Inferior parietal cortex (tissue), 1 donor: ENCODE measurements around the gene MRPL53.
"Not testable (repeated sequence)": the region's sequence is repeated elsewhere in the genome, so short reads cannot be mapped to it uniquely, and the experiment has no call there.

Experiments used
- DNase-seq: peaks from one replicate; pipeline ENCODE4 v3.0.0-alpha.2; 2016; ENCODE audit errors: extremely low spot score

Gene MRPL53

GRCh38 chr2:74454654-74455511 is 17.6 kb downstream of the MRPL53 start, which contains the start of gene INO80B:
Gene INO80B (plus strand): TSS chr2:74455087. CDS start chr2:74455117, 30 bp downstream.
- DNase-seq, result peak; percentile 99

GRCh38 chr2:74450570-74451190 is 21.8 kb downstream of the MRPL53 start:
- no peak for DNase-seq

GRCh38 chr2:74448771-74449170 is 23.7 kb downstream of the MRPL53 start:
- DNase-seq, result no peak

DNA sequence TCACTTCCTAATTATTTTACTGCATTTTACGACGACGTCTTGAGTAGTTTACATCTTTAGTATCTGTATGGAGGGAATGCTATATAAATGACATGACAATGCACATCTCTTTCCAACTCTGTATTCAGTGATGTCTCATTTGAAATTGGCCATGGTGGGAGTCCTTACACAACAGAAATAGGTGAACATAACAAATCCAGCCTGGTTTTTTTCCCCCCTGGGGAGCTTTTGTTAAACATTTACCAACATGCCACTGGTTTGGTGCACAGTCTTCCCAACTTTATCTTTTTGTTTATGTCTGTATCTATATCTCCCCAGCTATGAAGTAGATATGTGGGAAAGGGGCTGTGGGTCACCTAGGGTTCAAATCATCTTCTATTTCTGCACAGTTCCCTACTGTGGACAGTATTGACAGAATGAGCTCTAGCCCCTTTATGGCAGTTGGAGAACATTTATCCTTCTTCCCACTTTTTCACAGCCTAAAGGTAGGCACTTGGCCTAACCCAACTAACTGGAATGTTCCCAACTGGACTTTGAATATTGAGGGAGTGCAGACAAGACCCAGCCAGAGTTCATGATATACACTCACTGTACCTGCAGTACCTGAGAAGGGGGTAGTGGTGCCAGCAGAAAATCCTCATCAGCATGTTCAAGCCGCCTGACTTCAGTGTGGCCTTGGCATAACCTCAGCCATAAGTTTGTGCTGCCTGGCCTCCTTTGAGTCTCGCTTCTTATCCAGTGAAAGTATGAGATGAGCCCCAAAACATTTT is 25.1 kb downstream of the MRPL53 start:
- no peak for DNase-seq

DNA sequence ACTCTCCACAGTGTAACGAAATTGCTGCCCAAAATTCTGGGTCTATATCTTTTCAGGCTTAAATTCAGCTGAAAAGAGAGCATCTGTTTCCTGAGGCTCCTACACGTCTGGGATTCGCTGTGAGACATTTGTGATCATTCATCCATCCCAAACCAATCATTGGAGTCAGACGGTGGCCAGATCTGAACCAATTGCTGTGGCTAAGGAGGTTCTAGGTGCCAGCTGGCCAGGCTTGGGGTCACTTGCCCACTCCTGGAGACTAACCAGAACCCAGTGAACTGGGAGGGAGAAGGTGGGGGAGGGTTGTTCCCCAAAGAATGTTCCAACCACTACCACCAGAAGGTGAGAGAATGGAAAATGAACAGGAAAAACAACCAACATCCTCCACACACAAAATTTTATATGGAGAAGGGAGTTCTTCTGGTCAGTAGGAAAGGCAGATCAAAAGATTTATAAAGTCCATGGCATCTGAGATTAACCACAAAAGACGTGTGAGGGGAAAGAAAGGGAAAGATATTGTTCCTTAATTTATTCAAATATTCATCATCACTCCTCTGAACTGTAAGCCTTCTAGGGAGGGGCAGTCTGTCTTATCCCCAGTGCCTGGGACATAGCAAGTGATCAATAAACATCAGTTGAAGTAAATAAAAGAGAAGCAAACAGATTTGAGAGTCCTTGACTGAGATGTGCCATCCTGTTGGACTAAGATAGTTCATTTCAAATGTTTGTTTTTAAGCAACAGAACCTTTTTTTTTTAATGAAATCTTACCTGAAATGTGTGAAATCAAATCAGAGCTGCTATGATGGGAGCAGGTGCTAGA is 27.8 kb downstream of the MRPL53 start:
- no peak for DNase-seq

- DNase-seq, result not testable (repeated sequence)
Measured at GRCh38 chr2:74442483-74443297, 29.8 kb downstream of the MRPL53 start.

GRCh38 chr2:74441690-74442482 is 30.6 kb downstream of the MRPL53 start, which contains the start of gene RTKN:
Gene RTKN (minus strand): TSS chr2:74441937. CDS start chr2:74441816, 121 bp downstream.
- no peak for DNase-seq

- no peak for DNase-seq
Measured at GRCh38 chr2:74441170-74441689, 31.2 kb downstream of the MRPL53 start.

DNA sequence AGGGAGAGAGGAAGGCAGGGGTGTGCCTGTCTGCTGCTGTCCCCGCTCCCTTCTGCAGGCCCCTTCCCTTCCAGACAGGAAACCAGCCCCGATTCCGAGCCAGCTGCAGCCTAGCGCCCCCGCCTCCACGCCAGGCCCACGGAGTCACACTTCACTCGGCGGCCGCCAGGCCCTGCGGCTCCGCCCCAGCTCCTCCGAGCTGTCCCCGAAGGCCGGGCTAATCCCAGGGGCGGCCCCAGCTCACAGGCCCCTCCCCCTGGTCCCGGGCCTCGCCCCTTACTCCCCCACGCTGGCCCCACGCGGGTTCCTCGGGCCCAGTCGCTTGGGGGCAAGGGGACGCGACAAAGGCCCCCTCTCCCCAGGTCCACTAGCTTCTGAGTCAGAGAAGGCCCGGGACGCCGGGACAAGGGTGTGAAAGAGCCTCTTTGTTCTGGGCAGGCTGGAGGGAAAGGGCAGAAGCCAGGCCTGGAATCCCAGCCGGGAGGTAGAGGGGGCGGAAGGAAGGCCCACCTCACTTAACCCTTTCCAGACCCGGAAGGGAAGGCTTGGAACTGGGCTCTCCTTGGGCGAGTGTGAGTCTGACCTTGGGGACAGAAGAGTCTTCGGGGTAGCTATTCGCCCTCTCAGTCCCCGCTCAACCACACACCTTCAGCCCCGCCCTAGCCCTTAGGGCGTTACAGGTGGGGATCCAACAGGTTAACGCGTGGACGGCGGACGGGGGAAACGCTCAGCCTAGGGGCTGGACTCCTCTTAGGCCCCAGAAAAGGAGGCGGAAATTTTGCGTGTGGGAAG is 31.9 kb downstream of the MRPL53 start:
- peak; percentile 78 for DNase-seq

GRCh38 chr2:74439803-74440377 is 32.6 kb downstream of the MRPL53 start:
- DNase-seq, result peak; percentile 80

DNA sequence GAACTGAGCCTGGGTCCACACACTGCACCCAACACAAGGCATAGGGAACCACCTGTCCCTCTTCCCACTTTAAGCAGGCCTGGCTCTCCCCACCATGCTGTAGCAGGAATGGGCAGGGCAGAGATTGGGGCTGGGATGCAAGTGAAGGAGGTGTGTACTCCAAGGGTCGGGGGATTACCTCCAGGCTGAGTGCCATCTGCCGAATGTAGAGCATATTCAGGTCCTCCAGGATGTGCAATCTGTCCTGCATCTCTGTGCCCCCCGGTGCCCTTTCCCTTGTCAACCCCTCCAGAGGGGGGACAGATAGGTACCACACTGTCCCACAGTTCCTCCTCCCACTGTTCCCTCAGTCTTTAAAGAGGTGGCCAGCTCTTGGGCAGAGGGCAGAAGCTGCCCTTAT is 33.1 kb downstream of the MRPL53 start:
- no peak for DNase-seq

- DNase-seq, result no peak
Measured at GRCh38 chr2:74438248-74438647, 34.2 kb downstream of the MRPL53 start.

- no peak for DNase-seq
Measured at GRCh38 chr2:74436848-74437695, 35.4 kb downstream of the MRPL53 start.

DNA sequence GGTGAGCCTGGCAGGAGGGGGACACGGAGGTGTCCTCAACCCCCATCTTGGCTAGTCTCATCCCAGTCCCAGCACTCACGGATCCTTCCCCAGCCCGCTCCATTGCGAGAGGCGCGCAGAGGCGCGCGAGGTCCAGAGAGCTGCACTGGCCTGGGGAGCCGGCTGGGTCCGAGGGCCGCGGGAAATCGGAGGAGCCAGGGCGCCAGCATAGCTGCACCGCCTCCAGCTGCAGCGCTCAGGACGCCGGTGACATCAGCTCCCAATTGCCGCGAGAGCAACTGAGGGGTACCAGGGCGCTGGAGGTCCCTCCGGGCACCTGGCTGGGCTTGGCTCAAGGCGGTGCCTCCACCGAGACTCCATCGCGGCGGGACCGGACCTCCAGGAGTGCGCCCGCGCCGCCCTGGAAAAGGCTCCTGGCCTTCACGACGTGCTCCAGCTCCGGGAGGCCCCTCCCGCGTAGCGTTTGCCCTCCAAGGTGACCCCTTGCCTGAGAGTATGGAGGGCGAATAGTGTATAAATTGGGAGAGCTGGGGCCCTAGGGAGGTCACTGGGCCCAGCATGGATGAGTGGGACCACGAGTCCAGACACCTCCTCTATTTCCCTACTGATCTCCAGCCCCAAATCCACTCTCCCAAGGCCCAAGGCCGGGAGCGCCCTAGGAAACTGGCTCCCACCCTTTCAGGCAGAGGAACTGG is 36.2 kb downstream of the MRPL53 start:
- DNase-seq, result no peak

DNA sequence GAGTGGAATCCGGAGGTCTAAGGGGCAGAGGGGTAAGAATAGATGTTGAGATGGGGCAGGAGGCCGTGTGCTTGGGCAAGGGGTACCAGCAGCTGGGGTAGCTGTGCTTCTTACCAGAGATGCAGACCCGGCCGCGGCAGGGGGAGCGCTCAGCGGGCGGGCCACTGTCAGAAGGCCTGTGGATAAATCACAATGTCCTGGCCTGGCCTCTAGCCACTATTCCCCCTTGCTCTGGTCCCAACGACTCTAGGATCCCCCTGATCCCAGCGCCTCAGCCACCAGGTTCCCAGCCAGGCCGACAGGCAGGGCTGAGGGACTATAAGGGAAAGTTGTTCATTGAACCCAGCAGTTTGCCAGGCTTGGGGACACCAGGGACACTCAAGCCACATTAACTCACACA is 42.0 kb downstream of the MRPL53 start:
- no peak for DNase-seq
